ENCODE data around the gene TRPV4. TPM values are rescaled to one million over a fixed set of nuclear protein-coding genes. Genes with fewer than 3 reads are reported as not detected.

The TRPV4 gene
- total RNA-seq, 1 donor from 2014 or later: 5.6 TPM

GRCh38 chr12:109803678-109804077, 29.5 kb downstream of the TRPV4 start:
- no peaks in the 10 kb centered on the region for H3K9me3 ChIP-seq
- H3K4me1 ChIP-seq: no peaks in the 10 kb centered on the region
- no peak for TF ChIP-seq CTCF (IDR thresholded peaks at IDR 0.05)
- TF ChIP-seq POLR2AphosphoS5 (IDR thresholded peaks at IDR 0.05; ENCODE audit: insufficient read depth in 1 of 2, low read depth in 1 of 2): no peak
- no peak for TF ChIP-seq POLR2A (IDR thresholded peaks at IDR 0.05)
- DNase-seq (ENCODE audit: extremely low spot score in 2 of 2): no peak
- intact Hi-C loops (cut with DNase I): no loop called here
- H3K4me3 ChIP-seq: no peak overlapping the region
- H3K36me3 ChIP-seq: no peaks in the 10 kb centered on the region
- H3K27ac ChIP-seq: no peak overlapping the region
- H3K27me3 ChIP-seq: no peaks in the 10 kb centered on the region

GRCh38 chr12:109802828-109803227, 30.4 kb downstream of the TRPV4 start:
- Histone ChIP-seq H3K27me3 (no peaks in the 10 kb centered on the region), H3K27ac (no peak overlapping the region), H3K4me3 (no peak overlapping the region), H3K36me3 (no peaks in the 10 kb centered on the region), H3K4me1 (no peaks in the 10 kb centered on the region), H3K9me3 (no peaks in the 10 kb centered on the region)
- TF ChIP-seq POLR2AphosphoS5 (IDR thresholded peaks at IDR 0.05; ENCODE audit: insufficient read depth in 1 of 2, low read depth in 1 of 2): no peak
- TF ChIP-seq POLR2A (IDR thresholded peaks at IDR 0.05): no peak
- no peak for TF ChIP-seq CTCF (IDR thresholded peaks at IDR 0.05)
- intact Hi-C loops (cut with DNase I): no loop called here
- DNase-seq (ENCODE audit: extremely low spot score in 2 of 2): no peak

- Histone ChIP-seq H3K27ac (no peak overlapping the region), H3K4me1 (no peaks in the 10 kb centered on the region), H3K27me3 (no peaks in the 10 kb centered on the region), H3K9me3 (no peaks in the 10 kb centered on the region), H3K36me3 (no peaks in the 10 kb centered on the region), H3K4me3 (no peak overlapping the region)
- intact Hi-C loops (cut with DNase I): no loop called here
- DNase-seq (ENCODE audit: extremely low spot score in 2 of 2): no peak
- TF ChIP-seq CTCF (IDR thresholded peaks at IDR 0.05) (no peak), POLR2A (IDR thresholded peaks at IDR 0.05) (no peak), POLR2AphosphoS5 (IDR thresholded peaks at IDR 0.05; ENCODE audit: insufficient read depth in 1 of 2, low read depth in 1 of 2) (no peak)
These were observed 32.7 kb downstream of the TRPV4 start for GRCh38 chr12:109800536-109800935.

- intact Hi-C loops (cut with DNase I): no loop called here
- Histone ChIP-seq H3K4me3 (no peak overlapping the region), H3K36me3 (no peaks in the 10 kb centered on the region), H3K27ac (no peak overlapping the region), H3K4me1 (no peaks in the 10 kb centered on the region), H3K9me3 (no peaks in the 10 kb centered on the region), H3K27me3 (no peaks in the 10 kb centered on the region)
- DNase-seq (ENCODE audit: extremely low spot score in 2 of 2): no peak
- TF ChIP-seq POLR2AphosphoS5 (IDR thresholded peaks at IDR 0.05; ENCODE audit: insufficient read depth in 1 of 2, low read depth in 1 of 2) (no peak), CTCF (IDR thresholded peaks at IDR 0.05) (no peak), POLR2A (IDR thresholded peaks at IDR 0.05) (no peak)
These were observed 34.5 kb downstream of the TRPV4 start for GRCh38 chr12:109798691-109799090.

GRCh38 chr12:109797905-109798669, 35.1 kb downstream of the TRPV4 start:
- DNase-seq (ENCODE audit: extremely low spot score in 2 of 2): no peak
- no peak overlapping the region for H3K4me3 ChIP-seq
- no peaks in the 10 kb centered on the region for H3K36me3 ChIP-seq
- no peaks in the 10 kb centered on the region for H3K4me1 ChIP-seq
- H3K27ac ChIP-seq: no peak overlapping the region
- H3K27me3 ChIP-seq: no peaks in the 10 kb centered on the region
- intact Hi-C loops (cut with DNase I): no loop called here
- no peaks in the 10 kb centered on the region for H3K9me3 ChIP-seq
- no peak for TF ChIP-seq CTCF (IDR thresholded peaks at IDR 0.05)
- no peak for TF ChIP-seq POLR2AphosphoS5 (IDR thresholded peaks at IDR 0.05; ENCODE audit: insufficient read depth in 1 of 2, low read depth in 1 of 2)
- no peak for TF ChIP-seq POLR2A (IDR thresholded peaks at IDR 0.05)

Data from vagina (tissue), 2 donors.